ENCODE data around the gene ARFGAP3.

DNA sequence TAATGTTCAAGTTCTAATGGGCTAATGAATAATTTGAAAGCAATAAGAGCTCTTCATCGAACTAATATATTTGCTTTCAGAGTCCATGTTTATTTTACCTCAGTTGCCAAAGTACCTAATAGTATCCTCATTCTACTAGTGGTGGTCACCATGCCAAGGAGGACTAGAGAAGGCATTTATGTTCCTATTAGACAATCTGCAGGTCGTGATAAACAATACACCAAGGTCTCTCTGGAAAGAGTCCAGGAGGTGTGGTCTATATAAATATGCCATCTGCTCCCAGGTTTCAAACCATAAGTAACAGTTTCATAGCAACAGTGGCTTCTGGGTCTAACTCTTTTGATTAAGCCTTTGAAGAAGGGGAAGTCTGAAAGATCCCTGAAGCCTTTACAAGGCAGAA lies 42.9 kb downstream of the ARFGAP3 start:
- TF ChIP-seq POU2F2 (IDR thresholded peaks at IDR 0.05; ENCODE audit: low read depth, low read length): no peak
- TF ChIP-seq POLR2A (IDR thresholded peaks at IDR 0.05; ENCODE audit: low read depth, low read length): no peak
- TF ChIP-seq POLR2AphosphoS5 (IDR thresholded peaks at IDR 0.05; ENCODE audit: low read depth, low read length): no peak
- no peak for TF ChIP-seq TAF1 (IDR thresholded peaks at IDR 0.05; ENCODE audit: low read depth, low read length)

All from GM12891 (cell line).